ENCODE data around the gene BRSK2.

- TF ChIP-seq, protein P1, sequence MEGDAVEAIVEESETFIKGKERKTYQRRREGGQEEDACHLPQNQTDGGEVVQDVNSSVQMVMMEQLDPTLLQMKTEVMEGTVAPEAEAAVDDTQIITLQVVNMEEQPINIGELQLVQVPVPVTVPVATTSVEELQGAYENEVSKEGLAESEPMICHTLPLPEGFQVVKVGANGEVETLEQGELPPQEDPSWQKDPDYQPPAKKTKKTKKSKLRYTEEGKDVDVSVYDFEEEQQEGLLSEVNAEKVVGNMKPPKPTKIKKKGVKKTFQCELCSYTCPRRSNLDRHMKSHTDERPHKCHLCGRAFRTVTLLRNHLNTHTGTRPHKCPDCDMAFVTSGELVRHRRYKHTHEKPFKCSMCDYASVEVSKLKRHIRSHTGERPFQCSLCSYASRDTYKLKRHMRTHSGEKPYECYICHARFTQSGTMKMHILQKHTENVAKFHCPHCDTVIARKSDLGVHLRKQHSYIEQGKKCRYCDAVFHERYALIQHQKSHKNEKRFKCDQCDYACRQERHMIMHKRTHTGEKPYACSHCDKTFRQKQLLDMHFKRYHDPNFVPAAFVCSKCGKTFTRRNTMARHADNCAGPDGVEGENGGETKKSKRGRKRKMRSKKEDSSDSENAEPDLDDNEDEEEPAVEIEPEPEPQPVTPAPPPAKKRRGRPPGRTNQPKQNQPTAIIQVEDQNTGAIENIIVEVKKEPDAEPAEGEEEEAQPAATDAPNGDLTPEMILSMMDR (IDR thresholded peaks at IDR 0.05), result no peak
- TF ChIP-seq POLR2AphosphoS5 (IDR thresholded peaks at IDR 0.05), result no peak
- TF ChIP-seq EP300 (IDR thresholded peaks at IDR 0.05), result no peak
- no peak for TF ChIP-seq POLR2A (IDR thresholded peaks at IDR 0.05)
These were observed 112.6 kb downstream of the BRSK2 start for GRCh38 chr11:1502168-1502953.

All from gastroesophageal sphincter (tissue), 3 donors.